ENCODE results near the gene NGFR.
A peak's percentile ranks its signal among the peaks of the same experiment; 100 is the strongest.

Gene NGFR

GRCh38 chr17:49494986-49495841 lies at the start of gene NGFR:
Gene NGFR (plus strand): TSS chr17:49495293. CDS start chr17:49495418, 125 bp downstream.
- DNase-seq (ENCODE audit: low spot score): peak; percentile 91

GRCh38 chr17:49445591-49445990 lies 49.5 kb upstream of the NGFR start:
- DNase-seq (ENCODE audit: low spot score): no peak

GRCh38 chr17:49447628-49448302 lies 47.3 kb upstream of the NGFR start:
- no peak for DNase-seq (ENCODE audit: low spot score)

- no peak for DNase-seq (ENCODE audit: low spot score)
These were observed 44.9 kb upstream of the NGFR start for GRCh38 chr17:49450181-49450580.

- DNase-seq (ENCODE audit: low spot score): no peak
These were observed 44.4 kb upstream of the NGFR start for GRCh38 chr17:49450735-49451134.

- no peak for DNase-seq (ENCODE audit: low spot score)
These were observed 42.9 kb upstream of the NGFR start for GRCh38 chr17:49452201-49452600.

GRCh38 chr17:49452661-49453060 lies 42.4 kb upstream of the NGFR start:
- DNase-seq (ENCODE audit: low spot score): no peak

- DNase-seq (ENCODE audit: low spot score): no peak
These were observed 41.0 kb upstream of the NGFR start for GRCh38 chr17:49454050-49454449.

GRCh38 chr17:49455272-49455861 lies 39.7 kb upstream of the NGFR start:
- DNase-seq (ENCODE audit: low spot score): no peak

GRCh38 chr17:49456183-49456965 lies 38.7 kb upstream of the NGFR start:
- no peak for DNase-seq (ENCODE audit: low spot score)

- DNase-seq (ENCODE audit: low spot score): no peak
These were observed 37.2 kb upstream of the NGFR start for GRCh38 chr17:49457564-49458535.

GRCh38 chr17:49459401-49459984 lies 35.6 kb upstream of the NGFR start:
- DNase-seq (ENCODE audit: low spot score): peak; percentile 53

GRCh38 chr17:49460401-49460800 lies 34.7 kb upstream of the NGFR start:
- DNase-seq (ENCODE audit: low spot score): no peak

GRCh38 chr17:49461580-49461979 lies 33.5 kb upstream of the NGFR start:
- DNase-seq (ENCODE audit: low spot score): no peak

- DNase-seq (ENCODE audit: low spot score): no peak
These were observed 31.0 kb upstream of the NGFR start for GRCh38 chr17:49464049-49464448.

GRCh38 chr17:49465331-49465903 lies 29.7 kb upstream of the NGFR start:
- DNase-seq (ENCODE audit: low spot score): no peak

GRCh38 chr17:49466436-49466835 lies 28.7 kb upstream of the NGFR start:
- no peak for DNase-seq (ENCODE audit: low spot score)

- no peak for DNase-seq (ENCODE audit: low spot score)
These were observed 27.9 kb upstream of the NGFR start for GRCh38 chr17:49467175-49467574.

- no peak for DNase-seq (ENCODE audit: low spot score)
These were observed 26.2 kb upstream of the NGFR start for GRCh38 chr17:49468811-49469385.
